Measurements from ENCODE around the gene RBAK.

- TF ChIP-seq CTCF (conservative IDR thresholded peaks at IDR 0.05; ENCODE audit: low read length) (no peak), EZH2phosphoT487 (IDR thresholded peaks at IDR 0.05; ENCODE audit: borderline replicate concordance, low read depth, low read length) (no peak)
Measured at GRCh38 chr7:4998244-4998643, 47.4 kb upstream of the RBAK start.

Measured in OCI-LY7 (cell line).